AG10803 (cell line): Measurements from ENCODE around the gene COL6A3.

Experiments
- DNase-seq: peaks from one replicate; pipeline ENCODE4 v3.0.0; 2010; ENCODE audit warnings: low read depth
- H3K4me3 ChIP-seq: 2 replicates; pipeline ENCODE4 v1.5.1; 2011; ENCODE audit warnings: mild to moderate bottlenecking, low read length, control low read depth
- CTCF ChIP-seq: conservative IDR thresholded peaks from 2 replicates; pipeline ENCODE4 v1.5.1; 2011; ENCODE audit warnings: mild to moderate bottlenecking, low read length, control low read depth, inconsistent platforms

COL6A3 gene

GRCh38 chr2:237413777-237414661 lies at the start of gene COL6A3:
TSS of gene COL6A3 (minus strand) at chr2:237414164. CDS start at chr2:237396817, 17,347 bp downstream.
- peak within 1 kb of the TSS; percentile 96 for H3K4me3 ChIP-seq
- DNase-seq: peak; percentile 97
- no peak for TF ChIP-seq CTCF

- H3K4me3 ChIP-seq: no peak overlapping the region
- DNase-seq: peak; percentile 80
Measured at GRCh38 chr2:237459741-237460174, 45.8 kb upstream of the COL6A3 start.

GRCh38 chr2:237459226-237459625 lies 45.3 kb upstream of the COL6A3 start:
- no peak for TF ChIP-seq CTCF
- no peak for DNase-seq
- no peak overlapping the region for H3K4me3 ChIP-seq

More at GRCh38 chr2:237459741-237460174, 45.8 kb upstream of the COL6A3 start:
- no peak for TF ChIP-seq CTCF

- DNase-seq: no peak
- H3K4me3 ChIP-seq: no peak overlapping the region
- no peak for TF ChIP-seq CTCF
Measured at GRCh38 chr2:237458519-237458918, 44.6 kb upstream of the COL6A3 start.

GRCh38 chr2:237457388-237457941 lies 43.5 kb upstream of the COL6A3 start:
- no peak for DNase-seq
- no peak for TF ChIP-seq CTCF
- no peak overlapping the region for H3K4me3 ChIP-seq

- no peak overlapping the region for H3K4me3 ChIP-seq
- TF ChIP-seq CTCF: no peak; the same call in 1 of the 2 replicates
- DNase-seq: peak; percentile 78
Measured at GRCh38 chr2:237456200-237456843, 42.4 kb upstream of the COL6A3 start.
